GM18511 (cell line): ENCODE data around the gene CDH5.

Experiments used
- ATAC-seq: cut with Tn5 transposase; IDR thresholded peaks from one replicate; pipeline ENCODE4 v1.9.1; 2021; ENCODE audit warnings: mild to moderate bottlenecking, moderate library complexity; ENCODE audit not compliant: unreplicated experiment

Gene CDH5

GRCh38 chr16:66390346-66391108 lies 24.0 kb downstream of the CDH5 start:
- no peak for ATAC-seq

- no peak for ATAC-seq
Measured at GRCh38 chr16:66391726-66392670, 25.5 kb downstream of the CDH5 start.

GRCh38 chr16:66395806-66396555 lies 29.5 kb downstream of the CDH5 start:
- no peak for ATAC-seq

GRCh38 chr16:66397736-66398433 lies 31.4 kb downstream of the CDH5 start:
- ATAC-seq = no peak

GRCh38 chr16:66399031-66399430 lies 32.5 kb downstream of the CDH5 start:
- ATAC-seq = no peak

GRCh38 chr16:66399930-66400329 lies 33.4 kb downstream of the CDH5 start:
- ATAC-seq = no peak

GRCh38 chr16:66400503-66401380 lies 34.3 kb downstream of the CDH5 start:
- ATAC-seq = no peak

GRCh38 chr16:66401610-66402009 lies 35.1 kb downstream of the CDH5 start:
- ATAC-seq = no peak

- no peak for ATAC-seq
Measured at GRCh38 chr16:66402166-66402565, 35.7 kb downstream of the CDH5 start.

- ATAC-seq = no peak
Measured at GRCh38 chr16:66402591-66403230, 36.2 kb downstream of the CDH5 start.

GRCh38 chr16:66403531-66404145 lies 37.1 kb downstream of the CDH5 start:
- no peak for ATAC-seq

- no peak for ATAC-seq
Measured at GRCh38 chr16:66405057-66405783, 38.7 kb downstream of the CDH5 start.

- peak; percentile 85 for ATAC-seq
Measured at GRCh38 chr16:66406534-66407221, 40.2 kb downstream of the CDH5 start.

GRCh38 chr16:66408163-66409048 lies 41.9 kb downstream of the CDH5 start:
- ATAC-seq = no peak

GRCh38 chr16:66409156-66409555 lies 42.7 kb downstream of the CDH5 start:
- no peak for ATAC-seq

- ATAC-seq = no peak
Measured at GRCh38 chr16:66412182-66412581, 45.7 kb downstream of the CDH5 start.
